ENCODE results near the gene RNF115. TPM values are rescaled to one million over a fixed set of nuclear protein-coding genes. Genes with fewer than 3 reads are reported as not detected.
"Not testable (repeated sequence)": the region's sequence is repeated elsewhere in the genome, so short reads cannot be mapped to it uniquely, and the experiment has no call there.

The RNF115 gene
- total and polyA plus RNA-seq, 2 of the 4 experiments (the other 2 are of a cell fraction): 13.5 to 22.9 TPM

DNA sequence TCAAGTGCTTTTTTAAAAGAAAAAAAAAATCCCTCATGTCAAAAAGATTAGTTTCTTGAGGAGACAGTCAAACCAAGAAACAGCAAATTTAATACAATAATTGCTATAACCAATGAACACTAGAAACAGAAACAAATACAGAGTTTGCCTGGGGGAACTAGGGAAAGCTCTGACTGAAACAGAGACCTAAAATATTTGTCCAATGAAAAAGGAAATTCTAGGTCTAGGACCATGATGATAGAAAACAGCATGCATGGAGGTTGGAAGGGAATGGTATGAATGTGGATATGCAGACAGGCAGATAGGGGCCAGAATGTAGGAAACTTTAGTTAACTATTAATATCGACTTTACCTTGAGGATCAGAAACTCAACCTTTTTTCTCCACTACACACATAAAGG lies 31.4 kb downstream of the RNF115 start:
- Histone ChIP-seq H3K9me3 (ENCODE audit: control insufficient read depth, insufficient read depth, low read length) (peaks cover 5% of the 10 kb centered on the region), H3K56ac (ENCODE audit: extremely low read depth, insufficient read depth, low read length) (no peak overlapping the region), H4K5ac (ENCODE audit: low read depth, low read length) (no peak overlapping the region), H3K9ac (ENCODE audit: low read depth, low read length) (no peak overlapping the region), H3K4me2 (ENCODE audit: low read depth, low read length) (no peak overlapping the region), H2AFZ (replicated peaks; ENCODE audit: low read length, poor library complexity) (no peak overlapping the region), H4K20me1 (ENCODE audit: insufficient read depth, low read length) (peaks cover 12% of the 10 kb centered on the region; the same call in 1 of the 2 replicates), H2AK5ac (ENCODE audit: low read depth, low read length) (no peak overlapping the region), H4K91ac (ENCODE audit: insufficient read depth, low read depth, low read length) (no peak overlapping the region), H3K79me1 (ENCODE audit: low read depth in 1 of 2, low read length in 2 of 2) (peaks cover 22 to 81% of the 10 kb centered on the region in 2 experiments), H3K4ac (ENCODE audit: low read depth, low read length) (no peak overlapping the region), H3K36me3 (ENCODE audit: control insufficient read depth, insufficient read depth, low read length) (peaks cover 17% of the 10 kb centered on the region), H3K9me1 (ENCODE audit: insufficient read depth, low read length) (peaks cover 3% of the 10 kb centered on the region; the same call in 1 of the 2 replicates), H3K18ac (ENCODE audit: low read depth, low read length) (no peak overlapping the region), H2BK5ac (ENCODE audit: low read depth, low read length, poor library complexity, severe bottlenecking) (no peak overlapping the region), H2BK15ac (ENCODE audit: low read depth, low read length) (no peak overlapping the region), H2BK120ac (ENCODE audit: low read depth, low read length) (no peak overlapping the region), H3K27me3 (ENCODE audit: control insufficient read depth, insufficient read depth, low read length) (no peaks in the 10 kb centered on the region), H2BK20ac (ENCODE audit: low read depth, low read length) (no peak overlapping the region), H3K4me3 (ENCODE audit: insufficient read depth, low read depth, low read length) (no peak overlapping the region), H3K4me1 (ENCODE audit: control insufficient read depth, insufficient read depth, low read length) (no peaks in the 10 kb centered on the region), H3K14ac (replicated peaks; ENCODE audit: low read depth, low read length) (no peak overlapping the region), H4K8ac (ENCODE audit: low read depth in 2 of 2, low read length in 2 of 2) (no peak overlapping the region), H2AK9ac (replicated peaks; ENCODE audit: low read depth, low read length, poor library complexity) (no peak overlapping the region), H3K23ac (ENCODE audit: low read depth, low read length) (no peak overlapping the region), H3K27ac (ENCODE audit: insufficient read depth, low read length) (no peak overlapping the region)
- WGBS, 2 experiments (ENCODE audit: extremely low coverage in 2 of 2, insufficient read length in 1 of 2): no CpG with 5 or more reads among the region's 1 CpG
- ChIA-PET CTCF (no interaction called here), POLR2A (ENCODE audit: unreplicated experiment) (no interaction called here)
- no peak for TF ChIP-seq MXI1 (IDR thresholded peaks at IDR 0.05; ENCODE audit: borderline replicate concordance, low read depth, low read length)
- no peak for TF ChIP-seq MAFK (IDR thresholded peaks at IDR 0.05; ENCODE audit: low read depth, low read length)
- no peak for TF ChIP-seq ELK1 (IDR thresholded peaks at IDR 0.05; ENCODE audit: borderline replicate concordance, low read depth, low read length)
- no peak for TF ChIP-seq RFX5 (IDR thresholded peaks at IDR 0.05; ENCODE audit: low read depth, low read length)
- intact Hi-C loops (cut with micrococcal nuclease): no loop called here
- no TSS peak for BruUV-seq (replicated peaks)
- in situ Hi-C loops (cut with MboI; ENCODE audit: low sequenced_read_pairs): no loop called here
- no peak for ATAC-seq (ENCODE audit: low read depth)
- DNase-seq: no peak
- dilution Hi-C loops (cut with HindIII; ENCODE audit: low sequenced_read_pairs, unreplicated experiment): no loop called here

DNA sequence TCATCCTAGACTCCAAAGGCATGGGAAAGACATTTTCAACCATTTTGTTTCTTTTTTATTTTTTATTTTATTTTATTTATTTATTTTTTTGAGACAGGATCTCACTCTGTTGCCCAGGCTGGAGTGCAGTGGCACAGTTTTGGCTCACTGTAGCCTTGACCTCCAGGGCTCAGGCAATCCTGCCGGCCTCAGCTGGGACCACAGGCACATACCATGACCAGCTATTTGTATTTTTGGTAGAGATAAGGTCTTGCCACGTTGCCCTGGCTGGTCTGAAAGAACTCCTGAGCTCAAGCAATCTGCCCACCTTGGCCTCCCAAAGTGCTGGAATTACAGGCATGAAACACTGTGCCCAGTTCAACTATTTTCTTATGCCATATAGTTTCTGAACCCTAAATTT lies 32.0 kb downstream of the RNF115 start:
- H3K4me1 ChIP-seq (ENCODE audit: control insufficient read depth, insufficient read depth, low read length); H3K4ac ChIP-seq (ENCODE audit: low read depth, low read length); H3K56ac ChIP-seq (ENCODE audit: extremely low read depth, insufficient read depth, low read length); BruUV-seq (replicated peaks); H3K18ac ChIP-seq (ENCODE audit: low read depth, low read length); H3K14ac ChIP-seq (replicated peaks; ENCODE audit: low read depth, low read length); H2BK120ac ChIP-seq (ENCODE audit: low read depth, low read length); H3K27ac ChIP-seq (ENCODE audit: insufficient read depth, low read length); H3K9me3 ChIP-seq (ENCODE audit: control insufficient read depth, insufficient read depth, low read length); H3K9me1 ChIP-seq (ENCODE audit: insufficient read depth, low read length); H3K27me3 ChIP-seq (ENCODE audit: control insufficient read depth, insufficient read depth, low read length); H3K23ac ChIP-seq (ENCODE audit: low read depth, low read length); H2AK5ac ChIP-seq (ENCODE audit: low read depth, low read length); H2AK9ac ChIP-seq (replicated peaks; ENCODE audit: low read depth, low read length, poor library complexity); H3K4me2 ChIP-seq (ENCODE audit: low read depth, low read length); ATAC-seq (ENCODE audit: low read depth); H2BK20ac ChIP-seq (ENCODE audit: low read depth, low read length); CTCF ChIA-PET; H2BK15ac ChIP-seq (ENCODE audit: low read depth, low read length); dilution Hi-C loops (cut with HindIII; ENCODE audit: low sequenced_read_pairs, unreplicated experiment); H4K91ac ChIP-seq (ENCODE audit: insufficient read depth, low read depth, low read length); H2BK5ac ChIP-seq (ENCODE audit: low read depth, low read length, poor library complexity, severe bottlenecking); H3K4me3 ChIP-seq (ENCODE audit: insufficient read depth, low read depth, low read length); intact Hi-C loops (cut with micrococcal nuclease); POLR2A ChIA-PET (ENCODE audit: unreplicated experiment); in situ Hi-C loops (cut with MboI; ENCODE audit: low sequenced_read_pairs); DNase-seq; H2AFZ ChIP-seq (replicated peaks; ENCODE audit: low read length, poor library complexity); H3K9ac ChIP-seq (ENCODE audit: low read depth, low read length); H4K5ac ChIP-seq (ENCODE audit: low read depth, low read length); H4K8ac ChIP-seq (ENCODE audit: low read depth in 2 of 2, low read length in 2 of 2): not testable (repeated sequence)
- WGBS, 2 experiments (ENCODE audit: extremely low coverage in 2 of 2, insufficient read length in 1 of 2): 83% methylated on average over 1 of the region's 2 CpGs; no CpG with 5 or more reads in 1 of the 2 experiments
- peaks cover 17 to 75% of the 10 kb centered on the region in 2 experiments for H3K79me1 ChIP-seq (ENCODE audit: low read depth in 1 of 2, low read length in 2 of 2)
- H3K36me3 ChIP-seq (ENCODE audit: control insufficient read depth, insufficient read depth, low read length): peaks cover 17% of the 10 kb centered on the region
- peaks cover 12% of the 10 kb centered on the region; the same call in 1 of the 2 replicates for H4K20me1 ChIP-seq (ENCODE audit: insufficient read depth, low read length)

Data from IMR-90 (cell line).